Endothelial cell of hepatic sinusoid (primary cell): ENCODE results near the gene ARID1B.

Experiments used
- in situ Hi-C: cut with HindIII; loops from 2 replicates; pipeline ENCODE4 v1.10.0; 2017; ENCODE audit warnings: low sequenced_read_pairs

The ARID1B gene

DNA sequence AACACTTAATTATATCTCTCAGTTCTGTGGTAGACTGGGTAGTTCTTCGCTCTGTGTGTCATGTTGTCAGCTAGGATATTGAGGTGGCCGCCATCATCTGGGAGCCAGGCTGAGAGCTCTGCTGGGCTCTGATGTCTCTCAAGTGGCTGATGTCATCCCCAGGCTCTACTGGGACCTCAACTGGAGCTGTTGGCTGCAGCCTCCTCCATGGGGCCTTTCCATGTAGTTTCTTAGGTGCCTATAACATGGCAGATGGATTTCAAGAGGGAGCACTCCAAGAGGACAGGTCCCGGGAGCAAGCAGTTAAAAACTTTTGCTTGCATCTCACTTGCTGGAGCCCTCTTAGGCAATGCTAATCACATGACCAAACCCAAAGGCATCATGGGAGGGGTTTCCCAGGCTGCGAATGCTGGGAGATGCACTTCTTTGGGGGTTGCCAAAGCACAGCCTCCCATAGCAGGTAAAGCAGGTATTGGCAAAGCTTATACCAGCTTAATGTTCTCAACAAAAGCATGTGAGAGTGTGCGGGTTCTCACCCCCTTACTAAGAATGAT lies 416.3 kb downstream of the ARID1B start:
- in situ Hi-C loops: loop anchor here (5.0 kb wide), 1 partner anchor 41 kb away; no protein-coding TSS in a partner anchor

DNA sequence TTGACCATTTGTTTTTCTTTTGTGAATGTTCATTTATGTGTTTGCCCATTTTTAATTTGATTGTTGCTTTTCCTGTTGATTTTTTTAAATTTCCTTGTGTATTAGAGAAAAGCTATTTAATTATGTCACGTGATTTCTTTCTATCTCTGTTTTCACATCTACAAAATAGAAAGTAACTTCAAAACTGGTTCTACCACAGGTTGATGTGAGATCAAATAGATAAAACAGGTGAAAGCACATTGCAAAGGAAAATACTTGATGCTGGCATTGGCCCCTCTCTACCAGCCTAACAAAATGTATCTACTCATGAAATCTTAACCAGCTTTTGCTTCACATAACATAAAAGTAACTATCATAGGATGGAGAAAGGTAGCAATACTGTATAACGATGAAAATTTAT lies 416.9 kb downstream of the ARID1B start:
- in situ Hi-C loops: loop anchor here (5.0 kb wide), 1 partner anchor 42 kb away; no protein-coding TSS in a partner anchor

DNA sequence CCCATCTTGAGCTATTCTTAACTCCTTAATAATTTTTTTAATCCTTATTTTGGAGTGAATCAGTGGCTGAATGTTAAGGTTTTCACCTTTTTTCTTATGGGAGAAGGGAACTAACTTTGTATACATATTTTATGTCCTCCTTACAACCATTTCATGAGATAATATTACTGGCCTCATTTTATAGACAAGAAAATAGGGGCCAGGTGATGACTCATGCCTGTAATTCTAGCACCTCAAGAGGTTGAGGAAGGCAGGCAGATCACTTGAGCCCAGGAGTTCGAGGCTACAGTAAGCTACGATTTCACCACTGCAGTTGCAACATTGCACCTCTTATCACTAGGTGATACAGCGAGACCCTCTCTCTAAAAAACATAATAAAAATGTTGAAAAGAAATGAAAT lies 417.5 kb downstream of the ARID1B start:
- in situ Hi-C loops: loop anchor here (5.0 kb wide), 1 partner anchor 42 kb away; no protein-coding TSS in a partner anchor

DNA sequence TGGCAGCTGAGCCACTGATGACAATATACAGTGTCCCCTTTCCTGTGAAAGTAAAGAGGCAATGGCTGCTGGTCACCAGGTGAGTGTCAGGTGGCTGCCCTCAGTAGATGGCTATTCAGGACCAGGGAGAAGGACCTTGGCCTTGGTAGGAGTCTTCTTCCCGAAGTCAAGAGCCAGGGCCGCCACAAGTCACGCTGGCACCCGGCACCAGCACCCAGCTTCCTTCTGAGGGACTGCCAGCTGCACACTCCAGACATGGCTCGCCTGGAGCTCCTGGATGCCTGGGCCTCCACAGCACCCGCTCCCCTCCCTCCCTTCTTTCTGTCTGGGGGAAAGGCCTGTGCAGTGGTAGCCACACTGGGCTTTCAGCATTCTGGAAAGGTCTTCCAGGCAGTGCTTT lies 419.2 kb downstream of the ARID1B start:
- in situ Hi-C loops: no loop called here

DNA sequence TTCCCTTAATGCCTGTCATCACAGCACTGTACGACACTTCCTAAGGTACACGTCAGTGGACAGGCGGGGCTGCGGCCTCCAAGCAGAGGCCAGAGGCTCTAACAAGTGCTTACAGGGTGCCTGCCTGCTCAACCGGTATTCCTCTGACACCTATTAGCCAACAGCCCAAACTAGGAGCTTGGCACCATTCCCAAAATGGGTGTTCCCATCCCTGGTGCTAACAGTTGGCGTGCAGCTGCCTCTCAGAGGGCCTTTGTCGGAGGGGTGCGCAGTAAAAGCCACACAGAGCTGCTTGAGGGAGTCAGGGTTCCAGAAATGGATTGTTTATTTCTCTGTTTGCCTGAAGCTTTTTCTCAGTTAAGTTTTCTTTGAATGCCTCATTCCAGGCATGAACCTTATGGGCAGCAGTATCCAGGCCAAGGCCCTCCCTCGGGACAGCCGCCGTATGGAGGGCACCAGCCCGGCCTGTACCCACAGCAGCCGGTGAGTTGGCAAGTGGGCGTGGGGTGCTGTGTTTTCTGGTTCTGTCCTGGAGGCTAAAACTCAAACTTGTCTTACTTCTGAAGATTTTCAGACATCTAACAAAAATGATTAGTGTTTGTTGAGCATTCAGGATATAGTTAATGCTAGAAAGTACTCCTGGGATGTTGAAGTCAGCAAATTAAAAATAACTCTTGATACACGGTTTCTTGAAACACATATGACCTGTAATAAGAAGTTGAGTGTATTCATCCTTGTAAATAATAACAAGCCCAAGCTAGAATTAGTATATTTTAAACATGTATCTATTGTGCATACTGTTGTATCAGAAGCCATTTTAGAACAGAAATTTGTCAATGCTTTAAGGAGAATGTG lies 421.5 kb downstream of the ARID1B start:
- in situ Hi-C loops: no loop called here

DNA sequence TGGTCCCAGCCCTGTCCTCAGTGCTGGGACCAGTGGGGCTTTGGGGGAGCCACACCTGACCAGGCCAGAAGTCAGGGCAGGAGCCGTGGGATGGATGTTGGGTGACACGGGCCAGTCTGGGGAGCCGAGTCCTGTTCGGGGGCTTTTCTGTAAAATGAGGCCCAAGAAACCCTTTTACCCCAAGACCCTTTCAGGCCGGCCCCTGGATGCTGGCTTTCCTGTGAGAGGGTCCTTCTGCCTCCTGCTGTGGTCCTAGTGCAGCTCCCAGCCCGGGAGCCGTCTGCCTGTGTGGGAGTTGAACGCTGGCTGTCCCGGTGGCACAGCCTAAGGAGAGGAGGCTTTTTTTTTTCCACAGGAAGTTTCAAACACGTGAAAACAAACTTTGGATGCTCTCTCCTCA lies 422.9 kb downstream of the ARID1B start:
- in situ Hi-C loops: no loop called here

DNA sequence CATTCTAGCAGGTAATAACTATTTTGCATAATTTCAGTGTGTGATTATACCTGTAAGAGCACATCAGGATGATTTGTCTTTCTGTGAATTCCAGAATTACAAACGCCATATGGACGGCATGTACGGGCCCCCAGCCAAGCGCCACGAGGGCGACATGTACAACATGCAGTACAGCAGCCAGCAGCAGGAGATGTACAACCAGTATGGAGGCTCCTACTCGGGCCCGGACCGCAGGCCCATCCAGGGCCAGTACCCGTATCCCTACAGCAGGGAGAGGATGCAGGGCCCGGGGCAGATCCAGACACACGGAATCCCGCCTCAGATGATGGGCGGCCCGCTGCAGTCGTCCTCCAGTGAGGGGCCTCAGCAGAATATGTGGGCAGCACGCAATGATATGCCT lies 423.4 kb downstream of the ARID1B start:
- in situ Hi-C loops: no loop called here

DNA sequence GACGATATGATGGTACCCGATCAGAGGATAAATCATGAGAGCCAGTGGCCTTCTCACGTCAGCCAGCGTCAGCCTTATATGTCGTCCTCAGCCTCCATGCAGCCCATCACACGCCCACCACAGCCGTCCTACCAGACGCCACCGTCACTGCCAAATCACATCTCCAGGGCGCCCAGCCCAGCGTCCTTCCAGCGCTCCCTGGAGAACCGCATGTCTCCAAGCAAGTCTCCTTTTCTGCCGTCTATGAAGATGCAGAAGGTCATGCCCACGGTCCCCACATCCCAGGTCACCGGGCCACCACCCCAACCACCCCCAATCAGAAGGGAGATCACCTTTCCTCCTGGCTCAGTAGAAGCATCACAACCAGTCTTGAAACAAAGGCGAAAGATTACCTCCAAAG lies 423.9 kb downstream of the ARID1B start:
- in situ Hi-C loops: no loop called here

DNA sequence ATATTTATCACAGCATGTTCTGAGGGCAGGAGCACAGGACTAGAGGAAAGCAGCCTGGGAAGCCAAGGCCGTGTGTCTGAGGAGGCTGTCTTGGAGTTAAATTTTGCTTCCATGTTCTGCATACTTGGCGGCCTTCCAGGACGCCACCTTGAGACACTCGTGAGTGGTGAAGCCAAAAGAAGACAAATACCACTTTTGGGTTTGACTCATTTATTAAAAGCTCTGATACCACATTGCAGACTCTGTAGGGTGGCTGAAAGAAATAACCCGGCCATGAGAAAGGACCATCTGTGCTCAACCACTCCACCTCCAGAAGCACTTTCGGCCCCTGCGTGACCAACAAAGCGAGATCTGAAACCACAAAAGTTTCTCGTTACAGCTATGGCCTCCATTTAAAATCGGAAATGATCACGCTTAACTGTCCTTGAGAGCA lies 426.1 kb downstream of the ARID1B start:
- in situ Hi-C loops: no loop called here

DNA sequence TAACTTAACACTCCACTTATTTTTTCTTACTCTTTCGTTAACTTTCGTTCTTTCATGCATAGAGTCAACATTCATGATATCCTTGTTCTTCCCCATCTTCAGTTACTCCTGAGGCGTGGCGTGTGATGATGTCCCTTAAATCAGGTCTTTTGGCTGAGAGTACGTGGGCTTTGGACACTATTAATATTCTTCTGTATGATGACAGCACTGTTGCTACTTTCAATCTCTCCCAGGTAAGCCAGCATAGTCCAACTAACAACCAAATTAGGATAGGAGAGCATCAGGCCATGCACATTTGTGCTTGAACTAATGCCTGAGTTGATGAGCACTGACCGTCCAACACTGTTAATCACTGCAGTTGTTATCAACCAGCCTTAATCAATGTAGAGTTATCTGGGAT lies 426.6 kb downstream of the ARID1B start:
- in situ Hi-C loops: no loop called here

DNA sequence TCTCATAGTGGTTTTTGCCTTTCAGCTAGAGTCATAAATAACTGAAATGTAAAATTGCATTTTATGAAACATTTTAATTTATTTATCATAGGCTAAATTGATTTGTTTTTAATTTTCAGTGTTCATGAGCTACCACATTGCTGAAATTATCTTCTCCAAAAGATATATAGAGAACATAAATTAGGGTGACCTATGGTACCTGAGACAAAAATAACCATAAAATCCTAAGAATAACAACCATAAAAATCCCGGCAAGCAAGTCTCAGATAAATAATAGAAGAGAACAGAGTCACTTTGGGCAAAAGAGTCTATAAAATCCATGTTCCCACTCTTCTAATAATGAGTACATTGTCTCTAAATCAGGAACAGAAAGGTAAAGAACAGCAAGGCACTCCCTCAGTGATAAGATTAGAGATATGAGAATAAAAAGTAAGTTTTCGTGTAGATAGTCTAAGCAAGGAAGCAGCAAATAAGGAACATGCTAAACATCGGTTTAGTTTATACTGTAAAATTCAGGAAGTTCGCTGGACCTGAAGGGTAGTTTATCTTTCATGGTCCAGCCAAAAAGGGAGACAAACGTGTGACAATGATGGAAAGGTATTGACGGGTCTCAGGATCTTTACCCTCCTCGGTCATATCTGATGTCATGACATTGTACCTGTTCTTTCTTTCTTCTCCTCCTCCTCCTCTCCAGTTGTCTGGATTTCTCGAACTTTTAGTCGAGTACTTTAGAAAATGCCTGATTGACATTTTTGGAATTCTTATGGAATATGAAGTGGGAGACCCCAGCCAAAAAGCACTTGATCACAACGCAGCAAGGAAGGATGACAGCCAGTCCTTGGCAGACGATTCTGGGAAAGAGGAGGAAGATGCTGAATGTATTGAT lies 428.5 kb downstream of the ARID1B start:
- in situ Hi-C loops: no loop called here

DNA sequence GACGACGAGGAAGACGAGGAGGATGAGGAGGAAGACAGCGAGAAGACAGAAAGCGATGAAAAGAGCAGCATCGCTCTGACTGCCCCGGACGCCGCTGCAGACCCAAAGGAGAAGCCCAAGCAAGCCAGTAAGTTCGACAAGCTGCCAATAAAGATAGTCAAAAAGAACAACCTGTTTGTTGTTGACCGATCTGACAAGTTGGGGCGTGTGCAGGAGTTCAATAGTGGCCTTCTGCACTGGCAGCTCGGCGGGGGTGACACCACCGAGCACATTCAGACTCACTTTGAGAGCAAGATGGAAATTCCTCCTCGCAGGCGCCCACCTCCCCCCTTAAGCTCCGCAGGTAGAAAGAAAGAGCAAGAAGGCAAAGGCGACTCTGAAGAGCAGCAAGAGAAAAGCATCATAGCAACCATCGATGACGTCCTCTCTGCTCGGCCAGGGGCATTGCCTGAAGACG lies 429.2 kb downstream of the ARID1B start:
- in situ Hi-C loops: no loop called here

DNA sequence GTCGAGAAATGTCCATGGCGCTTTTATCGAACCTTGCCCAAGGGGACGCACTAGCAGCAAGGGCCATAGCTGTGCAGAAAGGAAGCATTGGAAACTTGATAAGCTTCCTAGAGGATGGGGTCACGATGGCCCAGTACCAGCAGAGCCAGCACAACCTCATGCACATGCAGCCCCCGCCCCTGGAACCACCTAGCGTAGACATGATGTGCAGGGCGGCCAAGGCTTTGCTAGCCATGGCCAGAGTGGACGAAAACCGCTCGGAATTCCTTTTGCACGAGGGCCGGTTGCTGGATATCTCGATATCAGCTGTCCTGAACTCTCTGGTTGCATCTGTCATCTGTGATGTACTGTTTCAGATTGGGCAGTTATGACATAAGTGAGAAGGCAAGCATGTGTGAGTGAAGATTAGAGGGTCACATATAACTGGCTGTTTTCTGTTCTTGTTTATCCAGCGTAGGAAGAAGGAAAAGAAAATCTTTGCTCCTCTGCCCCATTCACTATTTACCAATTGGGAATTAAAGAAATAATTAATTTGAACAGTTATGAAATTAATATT lies 430.4 kb downstream of the ARID1B start:
- in situ Hi-C loops: no loop called here

DNA sequence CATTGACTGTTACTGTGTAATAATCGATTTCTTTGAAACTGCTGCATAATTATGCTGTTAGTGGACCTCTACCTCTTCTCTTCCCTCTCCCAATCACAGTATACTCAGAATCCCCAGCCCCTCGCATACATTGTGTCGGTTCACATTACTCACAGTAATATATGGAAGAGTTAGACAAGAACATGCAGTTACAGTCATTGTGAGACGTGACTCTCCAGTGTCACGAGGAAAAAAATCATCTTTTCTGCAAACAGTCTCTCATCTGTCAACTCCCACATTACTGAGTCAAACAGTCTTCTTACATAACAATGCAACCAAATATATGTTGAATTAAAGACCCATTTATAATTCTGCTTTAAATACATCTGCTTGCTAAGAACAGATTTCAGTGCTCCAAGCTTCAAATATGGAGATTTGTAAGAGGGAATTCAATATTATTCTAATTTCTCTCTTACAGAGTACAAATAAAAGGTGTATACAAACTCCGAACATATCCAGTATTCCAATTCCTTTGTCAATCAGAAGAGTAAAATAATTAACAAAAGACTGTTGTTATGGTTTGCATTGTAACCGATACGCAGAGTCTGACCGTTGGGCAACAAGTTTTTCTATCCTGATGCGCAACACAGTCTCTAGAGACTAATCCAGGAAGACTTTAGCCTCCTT lies 432.8 kb downstream of the ARID1B start:
- in situ Hi-C loops: no loop called here

DNA sequence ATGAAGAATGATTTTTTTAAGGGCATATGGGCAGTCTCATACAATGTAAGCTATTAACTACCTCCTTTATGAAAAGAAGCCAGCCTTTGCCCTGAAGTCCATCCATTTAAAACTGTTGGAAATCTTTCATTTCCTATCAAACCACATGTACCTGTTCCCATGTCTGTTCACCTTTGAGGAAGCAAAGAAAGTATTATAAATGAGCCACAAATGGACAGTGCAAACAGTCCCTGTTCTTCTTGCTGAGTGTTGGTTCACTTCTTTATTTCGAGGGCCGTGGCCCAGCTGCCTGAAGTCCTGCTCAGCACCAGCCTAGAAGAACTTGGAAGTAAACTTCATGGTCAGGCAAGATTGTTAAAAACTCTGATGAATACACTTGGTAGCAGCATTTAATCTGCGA lies 433.8 kb downstream of the ARID1B start:
- in situ Hi-C loops: no loop called here

DNA sequence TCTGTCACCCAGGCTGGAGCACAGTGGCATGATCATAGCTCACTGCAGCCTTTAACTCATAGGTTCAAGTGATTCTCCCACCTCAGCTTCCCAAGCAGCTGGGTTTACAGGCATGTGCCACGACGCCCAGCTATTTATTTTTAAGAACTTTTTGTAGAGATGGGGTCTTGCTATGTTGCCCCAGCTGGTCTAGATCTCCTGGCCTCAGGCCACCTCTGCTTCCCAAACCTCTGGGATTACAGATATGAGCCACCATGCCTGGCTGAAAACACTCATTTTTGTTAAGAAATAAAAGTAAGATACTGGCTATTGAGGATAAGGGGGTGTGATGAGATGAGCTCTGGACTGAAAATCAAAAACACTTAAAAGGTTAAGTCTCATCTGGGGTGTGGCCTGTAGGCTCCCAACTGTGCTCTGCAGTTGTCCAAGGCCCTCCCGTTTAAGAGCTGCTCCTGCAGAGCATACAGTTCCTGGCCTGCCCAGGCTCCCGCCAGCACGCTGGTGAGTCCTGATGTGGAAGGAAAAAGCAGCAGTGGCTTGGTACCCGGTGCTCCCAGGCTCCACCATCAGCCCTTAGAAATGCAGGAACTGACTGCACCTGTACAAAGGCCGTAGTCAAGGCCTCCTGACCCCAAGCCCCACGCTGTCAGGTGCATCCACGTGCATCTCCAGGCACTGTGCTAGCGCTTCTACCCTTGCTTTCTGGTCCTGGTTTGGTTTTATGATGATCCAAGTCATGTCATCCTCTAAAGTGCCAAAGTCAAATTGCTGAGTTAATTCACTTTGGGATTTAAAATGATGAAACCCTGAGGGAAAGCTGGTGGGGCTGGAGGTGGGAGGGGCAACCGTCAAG lies 434.7 kb downstream of the ARID1B start:
- in situ Hi-C loops: no loop called here

DNA sequence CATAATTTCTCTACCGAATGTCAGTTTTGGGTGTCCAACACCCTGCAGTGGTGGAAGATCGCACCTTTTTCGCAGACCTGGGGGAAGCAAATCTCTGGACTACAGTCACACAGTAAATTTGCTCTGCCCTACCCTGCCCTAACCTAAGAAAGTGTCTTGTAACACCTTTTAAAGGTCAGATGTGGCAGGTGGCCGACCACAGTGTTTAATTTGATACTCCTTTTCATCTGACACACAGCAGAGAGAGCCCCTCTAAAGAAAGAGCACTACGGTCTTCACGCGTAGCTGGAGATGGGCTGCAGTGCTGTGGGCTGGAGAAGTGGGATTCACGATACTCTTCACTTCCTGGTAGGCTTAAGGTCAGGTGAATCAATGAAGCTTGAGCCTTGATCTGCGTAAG lies 436.2 kb downstream of the ARID1B start:
- in situ Hi-C loops: no loop called here

DNA sequence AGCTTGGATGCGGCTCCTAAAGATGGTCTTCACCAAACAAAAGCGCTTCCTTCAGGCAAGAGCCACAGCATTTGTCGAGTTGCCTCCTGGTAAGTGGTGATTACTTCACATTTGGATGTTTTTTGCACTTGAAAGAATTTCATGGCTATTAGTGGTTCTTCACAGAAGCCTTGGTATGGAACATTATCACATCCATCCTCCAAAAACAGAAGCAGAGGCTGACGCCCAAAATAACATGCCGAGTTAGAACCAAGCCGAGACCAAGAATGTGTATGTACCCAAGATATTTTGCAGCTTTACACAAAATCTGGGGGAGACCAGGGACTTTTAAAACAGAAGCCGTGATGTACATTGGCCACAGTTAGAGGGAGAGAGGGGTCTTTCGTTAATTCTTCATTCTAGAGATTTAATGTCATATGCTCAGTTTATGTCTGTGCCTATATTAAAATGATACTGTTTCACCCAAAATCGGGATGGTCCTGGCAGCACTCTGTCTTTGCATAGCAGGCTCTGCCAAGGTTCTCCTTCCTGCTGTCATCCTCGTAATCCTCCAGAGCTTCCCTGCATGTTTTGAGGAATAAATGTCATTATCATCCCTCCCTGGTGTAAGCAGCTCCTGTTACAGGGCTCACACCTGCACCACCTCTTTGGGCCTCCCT lies 436.9 kb downstream of the ARID1B start:
- in situ Hi-C loops: no loop called here

DNA sequence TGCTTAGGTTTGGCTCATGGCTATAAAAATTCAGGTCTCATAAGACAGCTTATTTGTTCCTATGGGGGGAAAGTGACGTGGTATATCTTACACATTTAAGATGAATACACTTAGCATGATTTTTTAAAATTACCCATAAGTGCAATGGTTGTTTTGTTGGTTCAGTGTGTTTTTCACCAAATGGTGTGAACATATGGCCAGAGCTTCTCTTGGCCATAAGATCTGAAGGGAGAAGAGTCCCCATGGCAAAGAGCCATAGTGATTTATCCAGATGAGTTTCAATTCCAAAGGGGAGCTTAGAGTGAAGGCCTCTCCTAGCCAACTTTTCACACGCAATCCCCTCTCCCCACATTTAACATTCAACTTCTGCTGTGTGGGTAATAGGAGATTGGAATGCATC lies 438.5 kb downstream of the ARID1B start:
- in situ Hi-C loops: no loop called here
